ENCODE data around the gene ST14. TPM values are rescaled to one million over a fixed set of nuclear protein-coding genes. Genes with fewer than 3 reads are reported as not detected.

The ST14 gene
- total RNA-seq, 4 donors from 2014 or later: 104 to 469 (median 424) TPM

- no peak for TF ChIP-seq CTCF (IDR thresholded peaks at IDR 0.05)
- TF ChIP-seq POLR2A (IDR thresholded peaks at IDR 0.05): no peak
- no peaks in the 10 kb centered on the region for H3K27me3 ChIP-seq
- H3K4me1 ChIP-seq: peaks cover 4 to 78% (median 11%) of the 10 kb centered on the region in 4 donors
- H3K27ac ChIP-seq: peak overlapping the region; percentile 43 to 88 (median 78)
- H3K36me3 ChIP-seq: no peaks in the 10 kb centered on the region
- H3K9me3 ChIP-seq: no peaks in the 10 kb centered on the region
- peak in 2 of 3 donors; percentile 66 to 82 for DNase-seq
- no peak overlapping the region for H3K4me3 ChIP-seq
Measured at GRCh38 chr11:130165601-130166456, 6.2 kb downstream of the ST14 start.

DNA sequence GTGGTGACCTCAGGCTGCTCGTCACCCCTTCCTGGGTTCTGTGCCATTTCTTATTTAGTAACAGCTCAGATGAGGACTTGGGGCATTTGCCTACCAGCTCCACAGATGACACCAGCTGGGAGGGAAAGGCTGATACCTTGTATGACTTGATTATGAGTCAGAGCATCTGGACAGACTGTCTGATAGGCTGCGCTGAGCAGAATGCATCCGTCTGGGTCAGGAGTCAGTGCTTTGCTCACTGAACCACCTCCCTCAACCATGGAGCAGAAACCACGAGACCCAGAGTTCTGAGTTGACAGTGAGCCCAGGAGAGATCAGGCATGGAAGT lies 6.8 kb downstream of the ST14 start:
- no peaks in the 10 kb centered on the region for H3K9me3 ChIP-seq
- TF ChIP-seq CTCF (IDR thresholded peaks at IDR 0.05) (no peak), POLR2A (IDR thresholded peaks at IDR 0.05) (peak; percentile 56 to 90)
- no peaks in the 10 kb centered on the region for H3K27me3 ChIP-seq
- DNase-seq: peak; percentile 73 to 91 (median 83)
- H3K36me3 ChIP-seq: no peaks in the 10 kb centered on the region
- H3K4me3 ChIP-seq: no peak overlapping the region
- peak overlapping the region; percentile 43 to 88 (median 78) for H3K27ac ChIP-seq
- peaks cover 4 to 84% (median 10%) of the 10 kb centered on the region in 4 donors for H3K4me1 ChIP-seq

- Histone ChIP-seq H3K4me3 (no peak overlapping the region), H3K27me3 (no peaks in the 10 kb centered on the region), H3K36me3 (no peaks in the 10 kb centered on the region), H3K9me3 (no peaks in the 10 kb centered on the region), H3K27ac (peak overlapping the region; percentile 43 to 88 (median 78)), H3K4me1 (peaks cover 4 to 89% (median 10%) of the 10 kb centered on the region in 4 donors)
- TF ChIP-seq POLR2A (IDR thresholded peaks at IDR 0.05): no peak
- no peak for TF ChIP-seq CTCF (IDR thresholded peaks at IDR 0.05)
- no peak for DNase-seq
Measured at GRCh38 chr11:130167146-130167545, 7.6 kb downstream of the ST14 start.

GRCh38 chr11:130168105-130168504 lies 8.5 kb downstream of the ST14 start:
- H3K36me3 ChIP-seq: no peaks in the 10 kb centered on the region
- DNase-seq: no peak
- peak overlapping the region in 3 of 4 donors; percentile 50 to 88 (median 83) for H3K27ac ChIP-seq
- no peaks in the 10 kb centered on the region for H3K27me3 ChIP-seq
- peaks cover 4 to 87% (median 8%) of the 10 kb centered on the region in 4 donors for H3K4me1 ChIP-seq
- H3K9me3 ChIP-seq: no peaks in the 10 kb centered on the region
- H3K4me3 ChIP-seq: no peak overlapping the region
- TF ChIP-seq POLR2A (IDR thresholded peaks at IDR 0.05): peak in 1 of 2 donors; percentile 37
- TF ChIP-seq CTCF (IDR thresholded peaks at IDR 0.05): no peak

DNA sequence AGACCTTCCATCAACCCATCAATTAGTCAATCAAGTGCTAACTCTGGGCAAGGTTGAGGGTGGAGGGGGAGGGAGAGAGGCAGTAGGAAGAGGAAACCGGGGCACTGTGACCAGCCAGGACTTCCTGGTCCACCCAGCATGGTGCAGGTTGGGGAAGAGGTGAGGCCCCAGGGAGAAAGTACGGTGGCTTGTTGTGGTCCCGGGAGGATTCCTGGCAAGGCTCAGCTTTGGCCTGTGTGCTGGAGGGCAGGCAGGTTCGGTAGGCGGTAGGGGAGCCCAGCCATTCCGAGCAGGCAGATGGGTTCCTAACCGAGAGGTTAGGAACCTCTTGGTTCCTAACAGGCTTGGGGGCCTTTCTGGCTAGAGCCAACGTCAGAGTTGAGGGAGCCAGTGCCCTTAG lies 10.8 kb downstream of the ST14 start:
- no peaks in the 10 kb centered on the region for H3K9me3 ChIP-seq

More for the DNA sequence above, 10.8 kb downstream of the ST14 start:
- H3K36me3 ChIP-seq: peaks cover 0 to 6% (median 0%) of the 10 kb centered on the region in 3 donors
- TF ChIP-seq POLR2A (IDR thresholded peaks at IDR 0.05): no peak
- no peak for TF ChIP-seq CTCF (IDR thresholded peaks at IDR 0.05)
- no peak overlapping the region for H3K4me3 ChIP-seq
- no peaks in the 10 kb centered on the region for H3K27me3 ChIP-seq
- H3K27ac ChIP-seq: peak overlapping the region in 3 of 4 donors; percentile 39 to 75 (median 60)
- DNase-seq: no peak
- peaks cover 0 to 73% (median 2%) of the 10 kb centered on the region in 4 donors for H3K4me1 ChIP-seq

Data from Peyer's patch (tissue), 4 donors.